AML-193 (cell line): ENCODE data around the gene COL5A1.

Source experiments
- DNase-seq, 2 experiments: peaks; one replicate each; lab custom pipeline; 2025; lab: John Stamatoyannopoulos, UW

COL5A1 gene

GRCh38 chr9:134815435-134816214 lies 174.0 kb downstream of the COL5A1 start:
- DNase-seq = no peak

- DNase-seq = no peak
These were observed 174.7 kb downstream of the COL5A1 start for GRCh38 chr9:134816264-134816663.

- no peak for DNase-seq
These were observed 176.5 kb downstream of the COL5A1 start for GRCh38 chr9:134818000-134818568.

- no peak for DNase-seq
These were observed 177.0 kb downstream of the COL5A1 start for GRCh38 chr9:134818591-134818990.

GRCh38 chr9:134820901-134821300 lies 179.3 kb downstream of the COL5A1 start:
- DNase-seq = no peak

GRCh38 chr9:134822541-134822940 lies 180.9 kb downstream of the COL5A1 start:
- no peak for DNase-seq

- no peak for DNase-seq
These were observed 182.0 kb downstream of the COL5A1 start for GRCh38 chr9:134823623-134824022.

GRCh38 chr9:134824583-134824982 lies 183.0 kb downstream of the COL5A1 start:
- DNase-seq = no peak

- DNase-seq = no peak
These were observed 183.4 kb downstream of the COL5A1 start for GRCh38 chr9:134825025-134825424.

- DNase-seq = no peak
These were observed 185.0 kb downstream of the COL5A1 start for GRCh38 chr9:134826336-134827285.

GRCh38 chr9:134827559-134827958 lies 186.0 kb downstream of the COL5A1 start:
- DNase-seq = no peak

GRCh38 chr9:134827993-134828392 lies 186.4 kb downstream of the COL5A1 start:
- DNase-seq = no peak

GRCh38 chr9:134828892-134829291 lies 187.3 kb downstream of the COL5A1 start:
- no peak for DNase-seq

- no peak for DNase-seq
These were observed 187.8 kb downstream of the COL5A1 start for GRCh38 chr9:134829356-134829937.

- DNase-seq = no peak
These were observed 188.5 kb downstream of the COL5A1 start for GRCh38 chr9:134830126-134830525.

- DNase-seq = no peak
These were observed 189.5 kb downstream of the COL5A1 start for GRCh38 chr9:134830926-134831720.

GRCh38 chr9:134832471-134832870 lies 190.9 kb downstream of the COL5A1 start:
- DNase-seq = no peak

- DNase-seq = no peak
These were observed 191.8 kb downstream of the COL5A1 start for GRCh38 chr9:134833294-134833880.

- no peak for DNase-seq
These were observed 192.8 kb downstream of the COL5A1 start for GRCh38 chr9:134834217-134834956.

GRCh38 chr9:134834957-134835419 lies 193.4 kb downstream of the COL5A1 start:
- DNase-seq = no peak
